DND-41 (cell line): ENCODE measurements around the gene DIPK1C.

Source experiments
- ATAC-seq: fragments of 200-7000 bp; cut with Tn5 transposase; 3 replicates; pipeline ENCODE4 v1.9.1; 2021; ENCODE audit warnings: low read depth; ENCODE audit not compliant: insufficient read depth
- DNase-seq: peaks from one replicate; pipeline ENCODE4 v3.0.0-alpha.2; 2020
- H2AFZ ChIP-seq: 2 replicates; pipeline ENCODE4 v1.6.0; 2012; ENCODE audit warnings: low read depth, low read length
- H3K27ac ChIP-seq: 2 replicates; pipeline ENCODE4 v1.5.1; 2012; ENCODE audit warnings: low read length, inconsistent platforms
- H3K27me3 ChIP-seq: fragments of 200-600 bp; sonication (generic); 2 replicates; pipeline ENCODE4 v1.6.0; 2012; ENCODE audit warnings: low read length, mild to moderate bottlenecking, inconsistent platforms; ENCODE audit not compliant: insufficient read depth, poor library complexity
- H3K36me3 ChIP-seq: 2 replicates; pipeline ENCODE4 v1.5.1; 2012; ENCODE audit warnings: low read length, inconsistent platforms; ENCODE audit not compliant: insufficient read depth
- H3K4me1 ChIP-seq: 2 replicates; pipeline ENCODE4 v1.5.1; 2012; ENCODE audit warnings: mild to moderate bottlenecking, low read length; ENCODE audit not compliant: insufficient read depth
- H3K4me2 ChIP-seq: 2 replicates; pipeline ENCODE4 v1.6.0; 2012; ENCODE audit warnings: mild to moderate bottlenecking, moderate library complexity, low read length, inconsistent platforms; ENCODE audit not compliant: insufficient read depth
- H3K4me3 ChIP-seq, 2 experiments: fragments of 200-600 bp in 1 of 2; shearing (Covaris generic) in 1 of 2; 2 replicates each; pipeline ENCODE4 v1.5.1; 2012 to 2016; ENCODE audit warnings: inconsistent platforms in 2 of 2, low read length in 2 of 2, mild to moderate bottlenecking in 2 of 2, low read depth in 1 of 2, moderate library complexity in 1 of 2
- H3K79me2 ChIP-seq: 2 replicates; pipeline ENCODE4 v1.6.0; 2012; ENCODE audit warnings: low read length, inconsistent platforms; ENCODE audit not compliant: insufficient read depth
- H3K9ac ChIP-seq: 2 replicates; pipeline ENCODE4 v1.6.0; 2012; ENCODE audit warnings: low read depth, mild to moderate bottlenecking, inconsistent platforms, low read length, moderate library complexity
- H3K9me3 ChIP-seq: 2 replicates; pipeline ENCODE4 v1.5.1; 2012; ENCODE audit warnings: low read length, moderate library complexity, mild to moderate bottlenecking, inconsistent platforms; ENCODE audit not compliant: insufficient read depth, severe bottlenecking
- H4K20me1 ChIP-seq: 2 replicates; pipeline ENCODE4 v1.6.0; 2012; ENCODE audit warnings: low read length; ENCODE audit not compliant: insufficient read depth
- CTCF ChIP-seq: IDR thresholded peaks from 2 replicates; pipeline ENCODE4 v1.5.1; 2012; ENCODE audit warnings: borderline replicate concordance, low read length, moderate library complexity, mild to moderate bottlenecking; ENCODE audit not compliant: poor library complexity, severe bottlenecking; ENCODE audit errors: extremely low read depth
- EZH2 ChIP-seq: IDR thresholded peaks from 3 replicates; pipeline ENCODE4 v1.6.1; 2012; ENCODE audit warnings: borderline replicate concordance, low read depth, mild to moderate bottlenecking, moderate library complexity, low read length, inconsistent platforms; ENCODE audit not compliant: severe bottlenecking

The DIPK1C gene

GRCh38 chr18:74478880-74479279 lies 21.8 kb upstream of the DIPK1C start:
- H2AFZ ChIP-seq = no peak overlapping the region
- H4K20me1 ChIP-seq = no peaks in the 10 kb centered on the region
- no peak for DNase-seq
- H3K79me2 ChIP-seq = no peaks in the 10 kb centered on the region
- H3K4me1 ChIP-seq = no peaks in the 10 kb centered on the region
- no peaks in the 10 kb centered on the region for H3K9me3 ChIP-seq
- ATAC-seq = no peak
- TF ChIP-seq EZH2 (no peak), CTCF (no peak)
- no peak overlapping the region for H3K9ac ChIP-seq
- no peak overlapping the region for H3K4me2 ChIP-seq
- H3K27ac ChIP-seq = no peak overlapping the region
- H3K27me3 ChIP-seq = peaks cover 8% of the 10 kb centered on the region
- no peak overlapping the region for H3K4me3 ChIP-seq
- H3K36me3 ChIP-seq = no peaks in the 10 kb centered on the region

GRCh38 chr18:74478316-74478715 lies 21.2 kb upstream of the DIPK1C start:
- Histone ChIP-seq H3K36me3 (no peaks in the 10 kb centered on the region), H3K27me3 (peaks cover 8% of the 10 kb centered on the region), H3K9me3 (no peaks in the 10 kb centered on the region), H3K4me2 (no peak overlapping the region), H3K4me1 (no peaks in the 10 kb centered on the region), H3K27ac (no peak overlapping the region), H3K9ac (no peak overlapping the region), H3K79me2 (no peaks in the 10 kb centered on the region), H4K20me1 (no peaks in the 10 kb centered on the region), H2AFZ (no peak overlapping the region), H3K4me3 (no peak overlapping the region)
- DNase-seq = no peak
- no peak for TF ChIP-seq EZH2
- no peak for TF ChIP-seq CTCF
- ATAC-seq = no peak

GRCh38 chr18:74477771-74478170 lies 20.7 kb upstream of the DIPK1C start:
- no peaks in the 10 kb centered on the region for H3K4me1 ChIP-seq
- ATAC-seq = no peak
- no peak for TF ChIP-seq CTCF
- TF ChIP-seq EZH2 = no peak

GRCh38 chr18:74476140-74476539 lies 19.0 kb upstream of the DIPK1C start:
- ATAC-seq (no peak), DNase-seq (peak; percentile 15)
- no peaks in the 10 kb centered on the region for H3K79me2 ChIP-seq
- peaks cover 11% of the 10 kb centered on the region for H3K27me3 ChIP-seq
- no peak overlapping the region for H3K4me3 ChIP-seq
- no peak for TF ChIP-seq EZH2
- peak; percentile 58 for TF ChIP-seq CTCF
- H2AFZ ChIP-seq = no peak overlapping the region
- no peaks in the 10 kb centered on the region for H3K9me3 ChIP-seq
- no peak overlapping the region for H3K27ac ChIP-seq
- no peaks in the 10 kb centered on the region for H3K4me1 ChIP-seq
- no peak overlapping the region for H3K4me2 ChIP-seq
- no peaks in the 10 kb centered on the region for H4K20me1 ChIP-seq
- H3K9ac ChIP-seq = no peak overlapping the region
- no peaks in the 10 kb centered on the region for H3K36me3 ChIP-seq

More at GRCh38 chr18:74477771-74478170, 20.7 kb upstream of the DIPK1C start:
- no peaks in the 10 kb centered on the region for H4K20me1 ChIP-seq
- H3K4me2 ChIP-seq = no peak overlapping the region
- H3K9ac ChIP-seq = no peak overlapping the region
- no peaks in the 10 kb centered on the region for H3K79me2 ChIP-seq
- H2AFZ ChIP-seq = no peak overlapping the region
- no peak for DNase-seq
- H3K36me3 ChIP-seq = no peaks in the 10 kb centered on the region
- H3K9me3 ChIP-seq = no peaks in the 10 kb centered on the region
- no peak overlapping the region for H3K27ac ChIP-seq
- no peak overlapping the region for H3K4me3 ChIP-seq
- peaks cover 9% of the 10 kb centered on the region for H3K27me3 ChIP-seq
